Tongue (tissue), 2 donors: ENCODE results near the gene RAD51B. TPM values are rescaled to one million over a fixed set of nuclear protein-coding genes. Genes with fewer than 3 reads are reported as not detected.

Experiments
- DNase-seq: peaks from one replicate; pipeline ENCODE4 v3.0.0-alpha.2; 2015
- total RNA-seq: library from RNA; depleted of rRNA; stranded (reverse); fragments of >200 nt; gene quantifications from one replicate; pipeline ENCODE4 v1.2.3, GENCODE V29; 2014

RAD51B gene
- total RNA-seq, 1 donor from 2014 or later = 37.8 TPM

GRCh38 chr14:68532496-68532895 lies 712.9 kb downstream of the RAD51B start:
- DNase-seq = no peak

- DNase-seq = no peak
Observed at GRCh38 chr14:68534276-68534675, 714.7 kb downstream of the RAD51B start.

GRCh38 chr14:68535404-68536017 lies 715.9 kb downstream of the RAD51B start:
- no peak for DNase-seq

- no peak for DNase-seq
Observed at GRCh38 chr14:68536018-68536410, 716.4 kb downstream of the RAD51B start.

- no peak for DNase-seq
Observed at GRCh38 chr14:68538639-68539038, 719.1 kb downstream of the RAD51B start.

- no peak for DNase-seq
Observed at GRCh38 chr14:68539241-68539737, 719.7 kb downstream of the RAD51B start.

GRCh38 chr14:68539789-68540188 lies 720.2 kb downstream of the RAD51B start:
- no peak for DNase-seq

GRCh38 chr14:68541178-68541896 lies 721.8 kb downstream of the RAD51B start:
- peak; percentile 73 for DNase-seq

GRCh38 chr14:68542346-68542745 lies 722.8 kb downstream of the RAD51B start:
- DNase-seq = no peak

GRCh38 chr14:68543516-68543915 lies 723.9 kb downstream of the RAD51B start:
- DNase-seq = no peak

GRCh38 chr14:68544081-68544892 lies 724.7 kb downstream of the RAD51B start:
- DNase-seq = peak; percentile 78

- DNase-seq = no peak
Observed at GRCh38 chr14:68546839-68547238, 727.3 kb downstream of the RAD51B start.

- peak; percentile 55 for DNase-seq
Observed at GRCh38 chr14:68547305-68548193, 728.0 kb downstream of the RAD51B start.

- peak; percentile 96 for DNase-seq
Observed at GRCh38 chr14:68548194-68549076, 728.9 kb downstream of the RAD51B start.

- DNase-seq = peak; percentile 74
Observed at GRCh38 chr14:68550338-68550715, 730.7 kb downstream of the RAD51B start.

GRCh38 chr14:68551045-68551683 lies 731.6 kb downstream of the RAD51B start:
- no peak for DNase-seq

GRCh38 chr14:68552075-68552474 lies 732.5 kb downstream of the RAD51B start:
- DNase-seq = no peak

GRCh38 chr14:68552602-68553001 lies 733.0 kb downstream of the RAD51B start:
- peak; percentile 93 for DNase-seq

- peak; percentile 60 for DNase-seq
Observed at GRCh38 chr14:68553311-68553710, 733.7 kb downstream of the RAD51B start.

- DNase-seq = no peak
Observed at GRCh38 chr14:68554231-68554630, 734.7 kb downstream of the RAD51B start.
